ENCODE results near the gene SLC2A6.
A peak's percentile ranks its signal among the peaks of the same experiment; 100 is the strongest.

SLC2A6 gene, protein sequence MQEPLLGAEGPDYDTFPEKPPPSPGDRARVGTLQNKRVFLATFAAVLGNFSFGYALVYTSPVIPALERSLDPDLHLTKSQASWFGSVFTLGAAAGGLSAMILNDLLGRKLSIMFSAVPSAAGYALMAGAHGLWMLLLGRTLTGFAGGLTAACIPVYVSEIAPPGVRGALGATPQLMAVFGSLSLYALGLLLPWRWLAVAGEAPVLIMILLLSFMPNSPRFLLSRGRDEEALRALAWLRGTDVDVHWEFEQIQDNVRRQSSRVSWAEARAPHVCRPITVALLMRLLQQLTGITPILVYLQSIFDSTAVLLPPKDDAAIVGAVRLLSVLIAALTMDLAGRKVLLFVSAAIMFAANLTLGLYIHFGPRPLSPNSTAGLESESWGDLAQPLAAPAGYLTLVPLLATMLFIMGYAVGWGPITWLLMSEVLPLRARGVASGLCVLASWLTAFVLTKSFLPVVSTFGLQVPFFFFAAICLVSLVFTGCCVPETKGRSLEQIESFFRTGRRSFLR

GRCh38 chr9:133478851-133479711 is at the start of gene SLC2A6:
TSS of gene SLC2A6 (minus strand) at chr9:133479099. CDS start at chr9:133479059, 40 bp downstream.
- Mint-ChIP-seq H3K27me3 (no peaks in the 10 kb centered on the region), H3K4me3 (peak within 1 kb of the TSS; percentile 66), H3K4me1 (peaks cover 11% of the 10 kb centered on the region), H3K9me3 (no peaks in the 10 kb centered on the region), H3K36me3 (ENCODE audit: insufficient read depth) (peaks cover 2% of the 10 kb centered on the region), H3K27ac (ENCODE audit: low read depth) (peak within 1 kb of the TSS; percentile 32)
- ATAC-seq (replicated peaks; ENCODE audit: extremely low read depth, poor library complexity, severe bottlenecking) = peak; percentile 95
- peak; percentile 60 to 69 for DNase-seq (ENCODE audit: low spot score in 2 of 2)

DNA sequence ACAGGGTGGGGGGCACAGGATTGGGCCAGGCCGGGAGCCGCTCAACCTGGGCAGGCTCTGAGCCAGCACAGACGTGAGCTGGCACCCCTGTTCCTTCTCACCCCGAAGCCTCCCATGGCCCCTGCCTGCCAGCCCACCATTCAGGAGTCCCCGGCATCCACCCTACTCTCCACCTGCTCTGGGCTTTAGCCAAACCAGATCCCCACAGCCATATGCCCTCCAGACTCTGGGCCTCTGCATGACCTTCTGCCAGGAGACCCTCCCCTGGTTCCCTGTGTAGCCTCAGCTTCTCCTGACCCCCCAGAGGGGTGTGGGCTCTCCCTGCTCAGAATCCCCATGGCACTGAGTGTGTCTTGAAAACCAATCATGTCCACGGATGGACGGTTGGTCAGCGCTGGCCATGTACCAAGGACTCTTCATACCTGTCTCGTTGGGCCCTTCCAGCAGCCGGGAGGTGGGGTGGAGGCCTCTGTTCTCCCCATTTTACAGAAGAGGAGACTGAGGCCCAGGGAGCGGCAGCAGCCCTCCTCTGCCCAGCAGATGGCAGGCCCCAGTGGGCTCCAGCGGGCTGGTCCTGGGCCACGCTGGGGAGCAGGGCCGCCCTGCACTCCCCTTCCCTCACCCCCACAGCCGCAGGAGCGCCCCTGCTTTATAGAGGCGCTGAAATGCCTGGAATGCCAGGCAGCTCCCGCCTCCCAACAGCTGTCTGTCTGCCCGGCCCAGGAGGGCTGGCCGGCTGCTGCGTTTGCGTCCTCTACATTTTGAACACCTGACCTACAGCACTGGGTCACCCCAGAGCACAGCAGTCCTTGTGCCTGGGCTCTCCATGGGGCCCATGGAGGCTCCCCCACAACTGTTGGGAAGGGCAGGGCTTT is 49.3 kb upstream of the SLC2A6 start:
- Mint-ChIP-seq H3K36me3 (ENCODE audit: insufficient read depth) (peaks cover 1% of the 10 kb centered on the region), H3K9me3 (no peaks in the 10 kb centered on the region), H3K27ac (ENCODE audit: low read depth) (no peak overlapping the region), H3K4me1 (no peaks in the 10 kb centered on the region), H3K4me3 (no peak overlapping the region), H3K27me3 (peaks cover 62% of the 10 kb centered on the region)
- DNase-seq (ENCODE audit: low spot score in 2 of 2) (no peak), ATAC-seq (replicated peaks; ENCODE audit: extremely low read depth, poor library complexity, severe bottlenecking) (no peak)

DNA sequence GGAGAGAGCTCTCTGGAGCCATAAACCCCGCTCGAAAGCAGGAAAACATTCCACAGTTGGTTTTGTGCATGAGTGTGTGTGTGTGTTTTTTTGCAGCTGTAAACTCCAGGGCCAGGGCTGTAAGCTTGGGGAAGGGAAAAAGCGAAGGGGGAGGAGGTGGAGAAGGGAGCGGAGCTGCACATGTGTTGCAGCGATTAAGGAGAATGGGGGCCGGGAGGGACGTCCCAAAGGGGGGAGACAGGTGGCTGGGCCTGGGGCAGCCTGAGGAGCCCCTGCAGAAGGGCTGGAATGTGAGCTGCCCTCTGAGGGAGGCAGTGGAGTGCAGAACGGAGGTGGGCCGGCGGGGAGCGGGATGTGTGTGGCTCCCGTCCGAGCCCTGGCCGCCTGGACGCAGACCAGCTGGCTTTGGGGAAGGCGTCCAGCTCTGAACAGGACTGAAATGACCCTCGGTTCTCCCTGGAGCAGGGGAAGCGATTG is 48.6 kb upstream of the SLC2A6 start:
- Mint-ChIP-seq H3K4me3 (no peak overlapping the region), H3K27ac (ENCODE audit: low read depth) (no peak overlapping the region), H3K4me1 (no peaks in the 10 kb centered on the region), H3K36me3 (ENCODE audit: insufficient read depth) (peaks cover 1% of the 10 kb centered on the region), H3K27me3 (peaks cover 54% of the 10 kb centered on the region), H3K9me3 (no peaks in the 10 kb centered on the region)
- no peak for DNase-seq (ENCODE audit: low spot score in 2 of 2)
- no peak for ATAC-seq (replicated peaks; ENCODE audit: extremely low read depth, poor library complexity, severe bottlenecking)

GRCh38 chr9:133526721-133527321 is 47.9 kb upstream of the SLC2A6 start:
- ATAC-seq (replicated peaks; ENCODE audit: extremely low read depth, poor library complexity, severe bottlenecking) (no peak), DNase-seq (ENCODE audit: low spot score in 2 of 2) (no peak)
- Mint-ChIP-seq H3K27ac (ENCODE audit: low read depth) (no peak overlapping the region), H3K4me1 (no peaks in the 10 kb centered on the region), H3K4me3 (no peak overlapping the region), H3K27me3 (peaks cover 48% of the 10 kb centered on the region), H3K9me3 (no peaks in the 10 kb centered on the region), H3K36me3 (ENCODE audit: insufficient read depth) (peaks cover 1% of the 10 kb centered on the region)

DNA sequence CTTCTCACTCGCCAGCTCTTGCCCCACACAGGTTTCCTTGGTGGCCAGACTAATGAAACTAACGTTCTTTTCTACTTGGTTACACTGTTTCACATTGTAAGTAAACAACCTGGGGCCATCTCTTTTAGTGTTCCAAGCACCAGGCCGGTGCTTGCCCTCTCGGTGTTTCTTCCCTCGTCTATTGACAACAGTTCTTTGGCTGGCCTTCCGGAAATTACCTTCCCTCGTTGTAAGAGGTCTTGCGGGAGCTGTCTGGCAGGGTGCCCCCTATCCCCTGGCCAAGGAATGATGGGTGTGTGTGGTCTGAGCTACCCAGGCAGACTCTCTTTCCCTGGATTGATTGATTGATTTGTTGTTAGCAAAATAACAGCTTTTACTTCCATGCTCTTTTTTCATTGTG is 46.8 kb upstream of the SLC2A6 start:
- H3K36me3 Mint-ChIP-seq (ENCODE audit: insufficient read depth) = peaks cover 1% of the 10 kb centered on the region
- DNase-seq (ENCODE audit: low spot score in 2 of 2) (no peak), ATAC-seq (replicated peaks; ENCODE audit: extremely low read depth, poor library complexity, severe bottlenecking) (no peak)
- peaks cover 45% of the 10 kb centered on the region for H3K27me3 Mint-ChIP-seq
- no peaks in the 10 kb centered on the region for H3K9me3 Mint-ChIP-seq
- H3K4me3 Mint-ChIP-seq = no peak overlapping the region
- no peaks in the 10 kb centered on the region for H3K4me1 Mint-ChIP-seq
- no peak overlapping the region for H3K27ac Mint-ChIP-seq (ENCODE audit: low read depth)

GRCh38 chr9:133524679-133525228 is 45.9 kb upstream of the SLC2A6 start, which contains the start of gene MYMK:
TSS of gene MYMK (minus strand) at chr9:133524959. CDS start at chr9:133524844, 115 bp downstream.
- Mint-ChIP-seq H3K4me1 (no peaks in the 10 kb centered on the region), H3K9me3 (no peaks in the 10 kb centered on the region), H3K4me3 (no peak within 1 kb of the TSS), H3K27me3 (peaks cover 39% of the 10 kb centered on the region), H3K36me3 (ENCODE audit: insufficient read depth) (peaks cover 1% of the 10 kb centered on the region), H3K27ac (ENCODE audit: low read depth) (no peak within 1 kb of the TSS)
- ATAC-seq (replicated peaks; ENCODE audit: extremely low read depth, poor library complexity, severe bottlenecking) (no peak), DNase-seq (ENCODE audit: low spot score in 2 of 2) (no peak)

- no peaks in the 10 kb centered on the region for H3K4me1 Mint-ChIP-seq
- no peak overlapping the region for H3K27ac Mint-ChIP-seq (ENCODE audit: low read depth)
- peaks cover 1% of the 10 kb centered on the region for H3K36me3 Mint-ChIP-seq (ENCODE audit: insufficient read depth)
- DNase-seq (ENCODE audit: low spot score in 2 of 2) (no peak), ATAC-seq (replicated peaks; ENCODE audit: extremely low read depth, poor library complexity, severe bottlenecking) (no peak)
- H3K27me3 Mint-ChIP-seq = peaks cover 33% of the 10 kb centered on the region
- no peak overlapping the region for H3K4me3 Mint-ChIP-seq
- H3K9me3 Mint-ChIP-seq = no peaks in the 10 kb centered on the region
Observed at GRCh38 chr9:133524146-133524545, 45.2 kb upstream of the SLC2A6 start.

- no peak overlapping the region for H3K27ac Mint-ChIP-seq (ENCODE audit: low read depth)
- no peaks in the 10 kb centered on the region for H3K4me1 Mint-ChIP-seq
- no peak for ATAC-seq (replicated peaks; ENCODE audit: extremely low read depth, poor library complexity, severe bottlenecking)
- no peaks in the 10 kb centered on the region for H3K9me3 Mint-ChIP-seq
- H3K36me3 Mint-ChIP-seq (ENCODE audit: insufficient read depth) = peaks cover 1% of the 10 kb centered on the region
- H3K4me3 Mint-ChIP-seq = no peak overlapping the region
- no peak for DNase-seq (ENCODE audit: low spot score in 2 of 2)
- peaks cover 32% of the 10 kb centered on the region for H3K27me3 Mint-ChIP-seq
Observed at GRCh38 chr9:133523106-133523505, 44.2 kb upstream of the SLC2A6 start.

GRCh38 chr9:133522073-133522910 is 43.4 kb upstream of the SLC2A6 start:
- ATAC-seq (replicated peaks; ENCODE audit: extremely low read depth, poor library complexity, severe bottlenecking) = no peak
- DNase-seq (ENCODE audit: low spot score in 2 of 2) = no peak
- Mint-ChIP-seq H3K27me3 (peaks cover 26% of the 10 kb centered on the region), H3K4me1 (no peaks in the 10 kb centered on the region), H3K4me3 (no peak overlapping the region), H3K27ac (ENCODE audit: low read depth) (no peak overlapping the region), H3K9me3 (no peaks in the 10 kb centered on the region), H3K36me3 (ENCODE audit: insufficient read depth) (peaks cover 1% of the 10 kb centered on the region)

GRCh38 chr9:133521122-133522072 is 42.5 kb upstream of the SLC2A6 start:
- no peak overlapping the region for H3K27ac Mint-ChIP-seq (ENCODE audit: low read depth)
- H3K36me3 Mint-ChIP-seq (ENCODE audit: insufficient read depth) = peaks cover 1% of the 10 kb centered on the region
- H3K4me3 Mint-ChIP-seq = no peak overlapping the region
- H3K9me3 Mint-ChIP-seq = no peaks in the 10 kb centered on the region
- no peaks in the 10 kb centered on the region for H3K4me1 Mint-ChIP-seq
- peaks cover 17% of the 10 kb centered on the region for H3K27me3 Mint-ChIP-seq
- ATAC-seq (replicated peaks; ENCODE audit: extremely low read depth, poor library complexity, severe bottlenecking) = no peak
- no peak for DNase-seq (ENCODE audit: low spot score in 2 of 2)
